ENCODE results near the gene KCNJ16. TPM values are rescaled to one million over a fixed set of nuclear protein-coding genes. Genes with fewer than 3 reads are reported as not detected.

KCNJ16 gene
- total RNA-seq, 1 donor from 2014 or later, result 16.6 TPM

GRCh38 chr17:70114405-70114804 is 39.4 kb downstream of the KCNJ16 start:
- Mint-ChIP-seq H3K4me1 (ENCODE audit: low read depth) (peaks cover 5% of the 10 kb centered on the region), H3K27ac (no peak overlapping the region), H3K36me3 (ENCODE audit: insufficient read depth) (peaks cover 5% of the 10 kb centered on the region), H3K4me3 (ENCODE audit: low read depth) (no peak overlapping the region), H3K9me3 (ENCODE audit: low read depth) (peaks cover 11% of the 10 kb centered on the region), H3K27me3 (no peaks in the 10 kb centered on the region)
- no peak for TF ChIP-seq CTCF (IDR thresholded peaks at IDR 0.05; ENCODE audit: unreplicated experiment)
- no peak for DNase-seq (ENCODE audit: low spot score, unreplicated experiment)

- Mint-ChIP-seq H3K36me3 (ENCODE audit: insufficient read depth) (peaks cover 6% of the 10 kb centered on the region), H3K27me3 (no peaks in the 10 kb centered on the region), H3K4me1 (ENCODE audit: low read depth) (peaks cover 3% of the 10 kb centered on the region), H3K4me3 (ENCODE audit: low read depth) (no peak overlapping the region), H3K9me3 (ENCODE audit: low read depth) (peaks cover 11% of the 10 kb centered on the region), H3K27ac (no peak overlapping the region)
- no peak for TF ChIP-seq CTCF (IDR thresholded peaks at IDR 0.05; ENCODE audit: unreplicated experiment)
- no peak for DNase-seq (ENCODE audit: low spot score, unreplicated experiment)
These were observed 40.1 kb downstream of the KCNJ16 start for GRCh38 chr17:70115126-70115525.

DNA sequence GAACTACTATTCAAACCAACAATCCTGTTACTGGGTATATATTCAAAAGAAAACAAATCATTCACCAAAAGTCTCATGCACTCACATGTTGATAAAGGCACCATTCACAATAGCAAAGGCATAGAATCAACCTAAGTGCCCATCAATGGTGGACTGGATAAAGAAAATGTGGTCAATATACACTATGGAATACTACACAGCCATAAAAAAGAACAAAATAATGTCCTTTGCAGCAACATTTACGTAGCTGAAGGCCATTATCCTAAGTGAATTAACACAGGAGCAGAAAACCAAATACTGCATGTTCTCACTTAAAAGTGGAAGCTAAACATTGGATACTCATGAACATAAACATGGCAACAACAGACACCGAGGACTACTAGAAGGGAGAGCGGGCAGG is 41.9 kb downstream of the KCNJ16 start:
- no peak overlapping the region for H3K4me3 Mint-ChIP-seq (ENCODE audit: low read depth)
- H3K27me3 Mint-ChIP-seq, result no peaks in the 10 kb centered on the region
- TF ChIP-seq CTCF (IDR thresholded peaks at IDR 0.05; ENCODE audit: unreplicated experiment), result no peak
- no peak overlapping the region for H3K27ac Mint-ChIP-seq
- peaks cover 11% of the 10 kb centered on the region for H3K9me3 Mint-ChIP-seq (ENCODE audit: low read depth)
- peaks cover 3% of the 10 kb centered on the region for H3K4me1 Mint-ChIP-seq (ENCODE audit: low read depth)
- H3K36me3 Mint-ChIP-seq (ENCODE audit: insufficient read depth), result peaks cover 4% of the 10 kb centered on the region
- no peak for DNase-seq (ENCODE audit: low spot score, unreplicated experiment)

- Mint-ChIP-seq H3K4me3 (ENCODE audit: low read depth) (no peak overlapping the region), H3K27ac (no peak overlapping the region), H3K27me3 (no peaks in the 10 kb centered on the region), H3K36me3 (ENCODE audit: insufficient read depth) (peaks cover 4% of the 10 kb centered on the region), H3K9me3 (ENCODE audit: low read depth) (peaks cover 11% of the 10 kb centered on the region), H3K4me1 (ENCODE audit: low read depth) (peaks cover 12% of the 10 kb centered on the region)
- no peak for DNase-seq (ENCODE audit: low spot score, unreplicated experiment)
- no peak for TF ChIP-seq CTCF (IDR thresholded peaks at IDR 0.05; ENCODE audit: unreplicated experiment)
These were observed 44.5 kb downstream of the KCNJ16 start for GRCh38 chr17:70119545-70119944.

- Mint-ChIP-seq H3K27ac (no peak overlapping the region), H3K9me3 (ENCODE audit: low read depth) (peaks cover 11% of the 10 kb centered on the region), H3K4me3 (ENCODE audit: low read depth) (no peak overlapping the region), H3K4me1 (ENCODE audit: low read depth) (peaks cover 13% of the 10 kb centered on the region), H3K36me3 (ENCODE audit: insufficient read depth) (peaks cover 5% of the 10 kb centered on the region), H3K27me3 (no peaks in the 10 kb centered on the region)
- DNase-seq (ENCODE audit: low spot score, unreplicated experiment), result no peak
- TF ChIP-seq CTCF (IDR thresholded peaks at IDR 0.05; ENCODE audit: unreplicated experiment), result no peak
These were observed 45.0 kb downstream of the KCNJ16 start for GRCh38 chr17:70119983-70120382.

Data from progenitor cell of endocrine pancreas (in vitro differentiated cells).